Spinal cord (tissue), 10 donors: ENCODE results near the gene GNA15. TPM values are rescaled to one million over a fixed set of nuclear protein-coding genes. Genes with fewer than 3 reads are reported as not detected.
A peak's percentile ranks its signal among the peaks of the same experiment; 100 is the strongest.
"Not testable (repeated sequence)": the region's sequence is repeated elsewhere in the genome, so short reads cannot be mapped to it uniquely, and the experiment has no call there.

Experiments
- DNase-seq, 6 donors: peaks; one replicate each; pipeline versions ENCODE4 v3.0.0 to v3.0.0-alpha.2; 2013 to 2015; ENCODE audit warnings: low spot score in 6 of 6, low read depth in 4 of 6
- H3K27ac ChIP-seq: one replicate; pipeline ENCODE4 v1.5.1; 2013; ENCODE audit warnings: low read depth, low read length, control low read depth
- H3K27me3 ChIP-seq: one replicate; pipeline ENCODE4 v1.6.1; 2013; ENCODE audit warnings: low read length; ENCODE audit not compliant: control insufficient read depth, insufficient read depth
- H3K36me3 ChIP-seq: one replicate; pipeline ENCODE4 v1.6.1; 2013; ENCODE audit warnings: low read length; ENCODE audit not compliant: control insufficient read depth, insufficient read depth
- H3K4me1 ChIP-seq: one replicate; pipeline ENCODE4 v1.6.1; 2013; ENCODE audit warnings: low read length; ENCODE audit not compliant: control insufficient read depth, insufficient read depth
- H3K4me3 ChIP-seq: one replicate; pipeline ENCODE4 v1.5.1; 2013; ENCODE audit warnings: low read depth, low read length, control low read depth
- H3K9me3 ChIP-seq: one replicate; pipeline ENCODE4 v1.6.1; 2013; ENCODE audit warnings: low read length; ENCODE audit not compliant: control insufficient read depth, insufficient read depth
- WGBS: methylation state at CpG from one replicate; pipeline ENCODE4 v1.1.5; 2013; ENCODE audit warnings: missing lambda C conversion rate; ENCODE audit not compliant: insufficient coverage; 5-methylcytosine and 5-hydroxymethylcytosine counted together
- polyA plus RNA-seq, 2 donors: library from polyadenylated mRNA; unstranded; fragments of 120-200 nt; gene quantifications; one replicate each; pipeline ENCODE4 v1.2.1, GENCODE V29; 2013; ENCODE audit not compliant: insufficient read length in 2 of 2
- total RNA-seq, 2 donors: library from RNA; depleted of rRNA in 1 of 2; stranded (reverse); fragments of 120-200 nt in 1 of 2; fragments of >200 nt in 1 of 2; gene quantifications; one replicate each; pipeline versions ENCODE4 v1.2.3 to v1.2.4, GENCODE V29; 2013 to 2014
- donor health status: healthy.

GNA15 gene
- total and polyA plus RNA-seq, 4 donors: 2.1 to 3.6 (median 3.1) TPM

DNA sequence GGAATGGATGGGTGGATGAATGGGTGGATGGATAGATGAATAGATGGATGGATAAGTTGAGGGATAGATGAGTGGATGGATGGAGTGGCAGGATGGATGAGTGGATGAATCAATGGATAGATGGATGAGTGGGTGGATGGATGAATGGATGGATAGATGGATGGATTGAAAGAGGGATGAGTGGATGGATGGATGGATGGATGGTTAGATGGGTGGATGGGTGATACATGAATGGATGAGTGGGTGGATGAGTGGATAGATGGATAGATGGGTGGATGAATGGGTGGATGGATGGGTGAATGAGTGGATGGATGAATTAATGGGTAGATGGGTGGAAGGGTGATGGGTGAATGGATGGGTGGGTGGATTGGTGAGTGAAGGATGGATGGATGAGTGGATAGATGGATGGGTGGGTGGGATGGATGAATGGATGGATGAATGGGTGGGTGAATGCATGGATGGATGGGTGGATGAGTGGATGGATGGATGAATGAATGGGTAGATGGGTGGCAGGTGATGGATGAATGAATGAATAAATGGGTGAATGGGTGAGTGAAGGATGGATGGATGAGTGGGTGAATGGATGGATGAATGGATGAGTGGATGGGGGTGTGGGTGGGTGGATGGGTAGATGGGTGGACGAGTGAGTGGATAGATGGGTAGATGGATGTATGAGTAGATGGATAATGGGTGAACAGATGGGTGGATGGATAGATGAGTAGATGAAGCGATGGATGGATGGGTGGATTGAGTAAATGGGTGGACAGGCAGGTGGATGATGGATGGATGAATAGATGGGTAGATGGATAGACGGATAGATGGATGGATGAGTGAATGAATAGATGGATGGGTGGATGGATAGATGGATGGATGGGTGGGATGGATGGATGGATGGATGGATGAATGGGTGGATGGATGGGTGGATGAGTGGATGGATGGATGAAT, 17.7 kb downstream of the GNA15 start:
- Histone ChIP-seq H3K36me3 (no peaks in the 10 kb centered on the region), H3K27me3 (no peaks in the 10 kb centered on the region), H3K4me3 (no peak overlapping the region), H3K9me3 (no peaks in the 10 kb centered on the region), H3K27ac (no peak overlapping the region), H3K4me1 (no peaks in the 10 kb centered on the region)
- WGBS: 73% methylated on average over 3 of the region's 3 CpGs
- no peak for DNase-seq

DNA sequence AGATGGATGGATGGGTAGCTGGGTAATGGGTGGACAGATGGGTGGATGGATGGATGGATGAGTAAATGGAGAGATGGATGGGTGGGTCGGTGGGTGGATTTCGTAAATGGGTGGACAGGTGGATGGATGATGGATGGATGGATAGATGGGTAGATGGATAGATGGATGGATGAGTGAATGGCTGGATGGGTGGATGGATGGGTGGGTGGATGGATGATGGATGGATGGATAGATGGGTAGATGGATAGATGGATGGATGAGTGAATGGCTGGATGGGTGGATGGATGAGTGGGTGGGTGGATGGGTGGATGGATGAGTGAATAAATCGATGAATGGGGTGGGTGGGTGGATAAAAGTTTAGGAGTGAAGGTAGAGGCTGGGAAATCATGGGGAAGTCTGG, 18.6 kb downstream of the GNA15 start:
- not testable (repeated sequence) for H3K4me3 ChIP-seq, H3K36me3 ChIP-seq, DNase-seq, H3K9me3 ChIP-seq, H3K4me1 ChIP-seq, H3K27ac ChIP-seq, H3K27me3 ChIP-seq
- WGBS: 95% methylated on average over 3 of the region's 3 CpGs

DNA sequence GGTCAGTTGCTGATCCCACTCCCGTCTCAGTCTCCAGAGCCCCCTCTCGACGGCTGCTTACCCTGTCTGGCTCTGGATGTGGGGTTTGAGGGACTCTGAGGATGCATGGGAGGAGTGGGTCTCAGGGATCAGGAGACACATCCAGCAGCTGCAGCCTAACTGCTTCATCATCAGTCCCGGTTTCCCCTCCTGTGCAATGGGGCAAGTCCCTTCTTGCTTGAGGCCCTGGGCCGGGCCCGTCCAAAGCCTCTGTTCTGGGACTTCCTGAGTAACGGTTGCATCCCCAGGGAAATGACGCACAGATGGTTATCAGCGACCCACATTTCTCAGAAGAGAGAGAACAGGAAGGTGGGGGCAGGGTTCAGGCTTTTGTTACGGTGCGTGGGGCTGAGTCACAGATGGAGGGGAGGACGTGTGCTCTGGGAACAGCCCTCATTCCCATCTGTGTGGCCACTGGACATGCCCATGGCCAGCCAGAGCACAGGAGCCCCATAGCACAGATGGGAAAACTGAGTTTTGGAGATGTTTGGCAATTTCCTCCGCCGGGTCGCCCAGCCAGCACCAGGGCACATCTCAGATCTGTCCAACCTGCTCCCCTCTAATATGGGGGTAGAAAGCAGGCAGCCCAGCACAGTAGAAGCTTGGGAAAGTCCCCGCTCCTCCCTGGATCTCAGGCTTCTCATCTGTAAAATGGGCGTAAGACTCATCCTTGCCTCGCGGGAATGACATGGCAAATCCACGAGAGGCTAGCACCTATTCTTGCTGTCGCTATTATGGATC, 19.3 kb downstream of the GNA15 start:
- no peaks in the 10 kb centered on the region for H3K4me1 ChIP-seq
- no peaks in the 10 kb centered on the region for H3K9me3 ChIP-seq
- no peak overlapping the region for H3K27ac ChIP-seq
- H3K36me3 ChIP-seq: no peaks in the 10 kb centered on the region
- 84% methylated on average over 20 of the region's 21 CpGs for WGBS
- H3K27me3 ChIP-seq: no peaks in the 10 kb centered on the region
- peak in 1 of 6 donors; percentile 24 for DNase-seq
- H3K4me3 ChIP-seq: no peak overlapping the region

DNA sequence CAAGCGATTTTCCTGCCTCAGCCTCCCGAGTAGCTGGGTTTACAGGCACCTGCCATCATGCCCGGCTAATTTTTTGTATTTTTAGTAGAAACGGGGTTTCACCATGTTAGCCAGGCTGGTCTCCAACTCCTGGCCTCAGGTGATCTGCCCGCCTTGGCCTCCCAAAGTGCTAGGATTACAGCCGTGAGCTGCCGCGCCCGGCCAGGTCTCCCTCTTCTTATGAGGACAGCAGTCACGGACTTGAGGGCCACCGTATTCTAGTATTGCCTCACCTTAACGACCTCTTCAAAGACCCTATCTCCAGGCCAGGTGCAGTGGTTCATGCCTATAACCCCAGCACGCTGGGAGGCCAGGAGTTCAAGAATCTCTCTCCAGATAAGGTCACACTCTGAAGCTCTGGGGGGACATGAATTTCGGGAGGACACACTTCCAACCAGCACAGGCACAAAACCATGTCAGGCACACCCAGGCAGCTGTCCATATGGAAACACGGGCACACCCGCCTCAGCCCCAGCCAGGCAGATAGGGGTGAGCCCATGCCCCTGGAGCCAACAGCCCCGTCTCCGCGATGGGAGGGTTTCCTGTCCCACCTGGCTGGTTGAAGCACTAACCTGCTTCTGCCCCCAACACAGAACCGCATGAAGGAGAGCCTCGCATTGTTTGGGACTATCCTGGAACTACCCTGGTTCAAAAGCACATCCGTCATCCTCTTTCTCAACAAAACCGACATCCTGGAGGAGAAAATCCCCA, 21.4 kb downstream of the GNA15 start:
- DNase-seq: no peak
- Histone ChIP-seq H3K9me3 (no peaks in the 10 kb centered on the region), H3K36me3 (no peaks in the 10 kb centered on the region), H3K27me3 (no peaks in the 10 kb centered on the region), H3K27ac (no peak overlapping the region), H3K4me1 (no peaks in the 10 kb centered on the region), H3K4me3 (no peak overlapping the region)
- 86% methylated on average over 23 of the region's 23 CpGs for WGBS

DNA sequence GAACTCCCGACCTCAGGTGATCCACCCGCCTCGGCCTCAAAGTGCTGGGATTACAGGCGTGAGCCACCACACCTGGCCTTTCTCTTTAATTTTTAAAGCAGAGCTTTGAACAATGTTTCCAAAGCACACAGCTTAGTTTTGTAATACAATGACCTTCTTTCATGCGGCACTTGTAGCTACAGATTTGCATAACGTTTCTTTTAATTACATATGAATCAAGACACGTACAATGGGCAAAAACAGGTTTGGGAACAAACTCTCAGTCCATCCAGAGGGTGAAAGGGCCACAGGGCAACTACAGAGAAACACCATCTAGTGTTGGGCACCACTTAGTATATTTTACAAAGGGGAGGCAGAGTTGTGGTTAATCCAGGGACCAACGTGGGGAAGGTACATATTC, 23.7 kb downstream of the GNA15 start:
- Histone ChIP-seq H3K36me3 (no peaks in the 10 kb centered on the region), H3K4me3 (no peak overlapping the region), H3K27ac (no peak overlapping the region), H3K4me1 (peaks cover 8% of the 10 kb centered on the region), H3K9me3 (no peaks in the 10 kb centered on the region), H3K27me3 (no peaks in the 10 kb centered on the region)
- no peak for DNase-seq
- WGBS: 65% methylated on average over 6 of the region's 8 CpGs

DNA sequence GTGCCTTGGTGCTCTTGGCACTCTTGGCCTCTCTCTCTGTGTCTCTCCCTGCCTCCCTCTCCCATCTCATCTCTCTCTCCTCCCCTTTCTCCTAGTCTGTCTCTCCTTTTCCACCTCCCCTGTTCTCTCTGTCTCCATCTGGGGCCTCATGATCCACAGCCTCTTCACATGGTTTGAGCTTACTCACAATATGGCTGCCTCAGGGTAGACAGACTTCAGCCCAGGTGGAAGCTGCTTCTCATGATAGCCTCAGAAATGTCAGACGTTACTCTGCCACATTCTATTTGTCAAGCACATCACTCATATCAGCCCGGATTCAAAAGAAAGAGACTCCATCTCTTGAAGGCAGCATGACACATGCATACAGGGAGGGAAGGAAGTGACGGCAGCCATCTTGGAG, 24.4 kb downstream of the GNA15 start:
- no peaks in the 10 kb centered on the region for H3K36me3 ChIP-seq
- H3K4me3 ChIP-seq: no peak overlapping the region
- H3K9me3 ChIP-seq: no peaks in the 10 kb centered on the region
- no peak for DNase-seq
- H3K27ac ChIP-seq: no peak overlapping the region
- peaks cover 8% of the 10 kb centered on the region for H3K4me1 ChIP-seq
- 100% methylated on average over 2 of the region's 3 CpGs for WGBS
- no peaks in the 10 kb centered on the region for H3K27me3 ChIP-seq

DNA sequence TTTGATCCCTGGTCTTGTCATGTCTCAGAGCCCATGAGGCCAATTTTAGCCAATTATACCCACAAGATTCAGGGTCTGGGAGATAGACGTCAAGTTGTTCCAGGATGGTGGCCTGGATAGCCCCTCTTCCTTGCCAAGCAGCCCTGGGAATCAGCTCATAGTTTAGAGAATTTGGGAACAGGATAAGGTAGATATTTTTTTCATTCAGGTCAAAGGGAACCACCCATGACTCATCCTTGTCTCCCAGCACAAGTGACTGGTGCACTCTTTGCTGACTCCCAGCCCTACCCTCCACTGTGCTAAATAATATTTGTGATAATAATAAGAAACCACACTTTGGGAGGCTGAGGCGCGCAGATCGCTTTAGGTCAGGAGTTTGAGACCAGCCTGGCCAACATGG, 25.6 kb downstream of the GNA15 start:
- Histone ChIP-seq H3K4me3 (no peak overlapping the region), H3K9me3 (no peaks in the 10 kb centered on the region), H3K36me3 (no peaks in the 10 kb centered on the region), H3K4me1 (peaks cover 8% of the 10 kb centered on the region), H3K27ac (no peak overlapping the region), H3K27me3 (no peaks in the 10 kb centered on the region)
- no CpG with 5 or more reads among the region's 4 CpGs for WGBS
- DNase-seq: no peak

DNA sequence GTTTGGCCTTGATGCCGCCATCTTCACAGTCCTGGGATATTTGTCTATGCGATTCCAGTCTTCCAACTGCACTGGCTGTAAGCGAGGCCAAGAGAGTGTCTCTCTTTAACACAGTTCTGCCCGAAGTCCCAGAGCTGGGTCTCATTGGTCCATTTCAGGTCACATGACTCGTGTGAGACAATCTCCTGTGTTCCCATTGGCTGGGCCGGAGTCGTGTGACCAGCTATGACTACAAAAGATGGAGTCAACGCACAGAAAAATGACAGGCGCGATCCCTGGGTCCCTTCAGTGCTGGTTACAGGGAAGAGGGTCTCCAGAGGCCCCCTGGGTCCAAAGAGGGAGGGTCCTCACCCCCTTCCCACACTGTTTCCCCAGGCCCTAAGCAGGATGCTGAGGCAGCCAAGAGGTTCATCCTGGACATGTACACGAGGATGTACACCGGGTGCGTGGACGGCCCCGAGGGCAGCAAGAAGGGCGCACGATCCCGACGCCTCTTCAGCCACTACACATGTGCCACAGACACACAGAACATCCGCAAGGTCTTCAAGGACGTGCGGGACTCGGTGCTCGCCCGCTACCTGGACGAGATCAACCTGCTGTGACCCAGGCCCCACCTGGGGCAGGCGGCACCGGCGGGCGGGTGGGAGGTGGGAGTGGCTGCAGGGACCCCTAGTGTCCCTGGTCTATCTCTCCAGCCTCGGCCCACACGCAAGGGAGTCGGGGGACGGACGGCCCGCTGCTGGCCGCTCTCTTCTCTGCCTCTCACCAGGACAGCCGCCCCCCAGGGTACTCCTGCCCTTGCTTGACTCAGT, 26.8 kb downstream of the GNA15 start:
- peaks cover 8% of the 10 kb centered on the region for H3K4me1 ChIP-seq
- no peaks in the 10 kb centered on the region for H3K27me3 ChIP-seq
- WGBS: 70% methylated on average over 28 of the region's 38 CpGs
- DNase-seq: peak in 1 of 6 donors; percentile 49
- H3K36me3 ChIP-seq: no peaks in the 10 kb centered on the region
- no peak overlapping the region for H3K27ac ChIP-seq
- no peaks in the 10 kb centered on the region for H3K9me3 ChIP-seq
- no peak overlapping the region for H3K4me3 ChIP-seq
